Measurements from ENCODE around the gene EPHB6.

Gene EPHB6

DNA sequence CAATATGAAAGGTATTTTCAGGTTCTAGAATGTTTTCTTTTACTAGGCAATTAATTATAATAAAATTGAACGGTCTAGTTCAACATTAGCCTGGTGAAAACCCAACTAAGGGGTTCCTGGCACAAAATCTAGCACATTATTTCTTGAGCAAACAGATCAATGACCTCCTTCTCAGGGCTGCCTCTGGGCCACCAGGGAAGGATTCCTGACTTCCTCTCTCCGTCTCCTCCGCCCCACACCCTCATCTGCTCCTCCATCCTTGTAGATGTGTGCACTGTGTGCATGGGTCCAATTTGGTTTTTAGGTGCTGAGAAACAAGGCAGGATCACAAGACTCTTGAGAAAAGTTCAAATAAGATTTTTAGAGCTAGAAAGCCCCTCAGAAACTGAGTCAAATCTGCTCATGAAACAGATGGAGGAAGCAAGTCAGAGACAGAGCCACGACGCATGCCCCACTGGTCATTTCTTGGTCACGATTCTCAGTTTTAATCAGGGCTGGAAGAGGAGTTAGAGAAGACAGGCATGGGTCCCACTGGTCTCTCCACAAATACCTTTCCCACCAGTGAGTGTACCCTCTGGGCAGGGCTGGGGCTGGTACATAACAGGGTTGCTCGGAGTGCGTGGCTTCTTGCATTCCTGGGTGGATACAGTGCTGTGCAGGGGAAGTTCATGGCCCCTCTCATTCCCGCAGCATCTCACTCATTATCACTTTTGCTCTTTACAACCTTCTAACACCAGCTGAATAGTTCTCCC, 26.9 kb downstream of the EPHB6 start:
- no peak for DNase-seq

DNA sequence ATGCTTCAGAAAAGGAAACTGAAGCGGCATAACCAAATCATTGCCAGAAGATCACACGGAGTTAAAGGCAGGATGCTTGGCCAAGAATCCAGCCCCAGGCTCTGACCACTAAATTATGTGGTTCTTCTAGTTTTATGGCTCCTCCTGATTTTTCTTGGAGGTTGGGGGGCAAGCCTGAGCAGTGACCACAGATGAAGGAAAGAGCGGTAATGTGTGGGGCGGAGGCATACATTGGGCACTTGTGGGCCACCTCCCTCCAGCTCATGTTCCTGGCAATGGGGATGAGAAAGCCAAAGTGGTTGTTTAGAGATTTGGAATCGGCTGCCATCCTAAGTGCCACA, 27.4 kb downstream of the EPHB6 start:
- DNase-seq = peak; percentile 52

DNA sequence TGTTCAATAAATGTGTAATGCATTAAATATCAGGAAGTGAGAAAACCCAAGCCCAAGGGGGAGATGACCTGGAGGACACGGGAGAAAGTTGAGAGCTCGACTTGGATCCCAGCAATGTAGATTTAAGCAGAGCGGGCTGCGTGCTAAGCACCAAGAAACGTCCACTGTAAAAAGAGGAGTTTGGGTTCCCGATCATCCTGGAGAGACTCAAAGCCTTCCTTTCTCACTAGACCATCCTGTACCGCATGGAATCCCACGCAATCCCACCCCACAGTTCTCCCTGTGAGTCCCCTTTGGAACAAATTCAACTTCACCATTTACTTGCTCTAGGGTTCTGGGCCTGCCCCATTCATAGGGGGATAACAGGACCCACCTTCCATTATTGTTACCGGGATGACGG, 28.3 kb downstream of the EPHB6 start:
- DNase-seq = no peak

DNA sequence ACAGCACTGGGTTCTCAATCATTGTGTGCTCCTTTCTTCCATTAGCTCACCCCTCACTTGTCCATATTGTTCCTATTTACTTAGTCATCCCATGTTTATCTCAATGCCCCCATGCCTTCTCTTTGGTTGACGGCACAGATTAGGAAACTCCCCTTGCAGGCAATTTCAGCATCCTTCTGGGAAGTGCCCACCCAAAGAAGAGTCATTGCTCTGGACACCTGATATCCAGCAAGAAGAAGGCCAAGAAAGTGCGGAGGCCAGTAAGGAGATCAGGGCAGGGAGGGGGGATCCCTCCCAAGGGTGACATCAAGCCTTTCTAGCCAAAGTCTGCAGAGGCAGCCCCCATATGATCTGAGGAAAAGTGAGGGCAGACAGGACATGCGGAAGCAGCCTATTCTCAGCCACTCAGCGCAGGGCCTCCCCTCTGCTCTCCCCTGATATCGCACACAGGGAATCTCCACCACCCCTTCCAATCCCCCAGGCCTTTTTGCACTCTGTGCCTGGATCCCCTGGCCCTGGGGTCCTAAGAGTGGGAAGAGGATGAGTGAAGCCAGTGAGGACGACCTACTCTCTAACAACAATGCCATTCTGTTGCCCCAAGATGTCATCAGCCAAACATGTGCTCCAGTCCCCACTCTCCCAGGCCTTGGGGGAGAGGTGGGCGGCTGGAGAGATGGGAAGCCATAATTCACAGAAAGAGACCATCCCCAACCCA, 28.9 kb downstream of the EPHB6 start:
- no peak for DNase-seq

DNA sequence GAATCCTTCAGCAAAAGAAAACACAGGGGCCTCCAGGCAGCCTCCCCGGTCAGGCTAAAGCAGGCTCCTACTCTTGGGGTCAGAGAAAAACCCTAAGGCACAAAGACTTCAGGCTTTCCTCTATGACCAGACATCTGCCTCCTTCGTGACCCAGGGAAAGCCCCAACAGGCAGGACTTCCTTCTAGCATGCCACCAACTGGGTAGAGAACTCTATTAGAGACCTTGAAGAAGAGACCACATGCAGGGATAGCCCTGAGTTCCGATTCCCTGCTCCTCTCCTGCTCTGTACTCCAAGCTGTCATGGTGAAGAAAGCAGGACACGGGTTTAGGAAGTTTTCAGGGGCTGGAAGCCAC, 29.4 kb downstream of the EPHB6 start:
- DNase-seq = no peak

DNA sequence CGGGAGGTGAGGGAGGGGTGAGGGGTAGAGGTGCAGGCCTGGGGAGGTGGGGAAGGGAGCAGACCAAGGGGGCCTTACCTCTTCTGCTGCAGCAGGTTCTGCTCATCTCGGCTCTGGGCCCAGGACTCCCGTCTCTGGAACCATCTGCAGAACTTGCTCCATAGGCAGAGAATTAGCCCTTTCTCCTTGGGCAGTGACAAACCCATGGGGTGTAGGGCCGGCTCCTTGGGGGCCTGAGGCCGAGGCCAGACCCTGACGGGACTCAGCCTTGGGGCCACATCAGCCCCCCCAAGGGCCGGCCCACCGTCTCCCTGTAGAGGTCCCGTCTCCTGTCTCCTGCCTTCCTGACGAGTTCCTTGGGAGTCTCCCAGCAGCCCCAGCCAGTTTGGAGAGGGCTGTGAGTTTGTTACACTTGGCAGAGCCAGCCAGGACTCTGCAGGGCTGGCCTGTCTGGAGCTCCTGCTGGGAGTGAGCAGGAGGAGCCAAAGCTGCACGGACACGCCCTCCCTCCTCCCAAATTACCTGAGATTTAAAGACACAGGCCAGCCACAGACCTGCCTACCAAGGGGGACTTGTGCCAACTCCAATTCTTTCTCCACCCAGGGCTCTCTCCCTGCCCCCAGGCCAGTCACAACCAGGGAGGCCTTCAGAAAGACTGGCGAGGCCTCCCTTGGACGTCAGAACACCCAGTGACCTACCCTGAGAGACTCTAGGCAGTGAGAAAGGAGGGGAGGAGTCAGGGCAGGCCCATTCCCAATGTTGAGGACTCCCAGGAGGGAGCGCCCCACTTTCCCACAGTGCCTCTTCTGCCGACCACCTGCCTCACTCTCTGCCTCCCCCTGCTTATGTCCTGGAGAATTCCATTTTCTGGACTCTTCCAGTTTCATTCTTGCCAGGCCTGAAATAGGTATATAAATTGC, 30.7 kb downstream of the EPHB6 start, which contains the start of gene TRPV6:
TSS of gene TRPV6 (minus strand) at position 435 of the 920 bp plus-strand sequence.
- DNase-seq = no peak

DNA sequence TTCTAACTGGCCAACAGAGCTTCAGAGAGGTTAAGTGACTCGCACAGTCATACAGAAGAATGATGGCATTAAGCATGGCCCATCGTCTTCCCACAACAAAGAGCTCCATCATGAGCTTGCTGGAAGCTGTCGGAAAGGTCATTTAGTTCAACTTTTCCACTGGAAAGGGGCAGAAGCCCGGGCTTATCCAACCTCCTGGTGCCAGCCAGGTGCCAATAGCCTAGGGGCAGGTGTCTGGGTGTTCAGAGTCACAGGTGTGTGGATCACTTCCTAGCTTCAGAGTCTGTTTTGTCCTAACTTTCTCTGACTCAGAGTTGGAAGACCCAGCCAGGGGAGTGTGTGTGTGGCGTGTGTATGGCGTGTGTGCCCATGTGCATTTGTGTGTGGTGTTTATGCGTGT, 32.0 kb downstream of the EPHB6 start:
- no peak for DNase-seq

- no peak for DNase-seq
These were observed 32.6 kb downstream of the EPHB6 start for GRCh38 chr7:142887282-142888015.

- DNase-seq = no peak
These were observed 34.9 kb downstream of the EPHB6 start for GRCh38 chr7:142889816-142890215.

DNA sequence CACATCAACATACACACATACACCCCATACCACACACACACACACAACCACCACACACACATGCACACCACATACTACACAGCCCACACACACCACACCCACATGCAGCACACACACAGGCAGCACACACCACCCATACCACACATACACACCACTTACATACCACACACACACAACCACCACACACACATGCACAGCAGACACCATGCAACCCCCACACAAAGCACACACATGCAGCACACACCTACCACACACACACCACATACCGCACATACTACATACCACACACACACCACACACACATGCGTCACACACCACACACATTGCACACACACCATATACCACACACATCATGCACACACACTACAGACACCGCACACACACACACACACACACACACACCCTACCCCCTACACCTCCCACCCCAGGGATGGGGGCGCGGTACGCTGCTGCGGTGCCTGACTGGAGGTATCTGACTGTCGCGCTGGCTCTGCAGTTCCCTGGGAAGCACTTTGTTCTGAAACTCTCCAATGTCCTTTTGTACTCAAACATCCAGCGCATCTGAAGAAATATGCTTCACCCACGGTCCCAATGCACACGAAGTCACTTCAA, 36.1 kb downstream of the EPHB6 start:
- DNase-seq = no peak

- DNase-seq = no peak
These were observed 36.7 kb downstream of the EPHB6 start for GRCh38 chr7:142891490-142892082.

DNA sequence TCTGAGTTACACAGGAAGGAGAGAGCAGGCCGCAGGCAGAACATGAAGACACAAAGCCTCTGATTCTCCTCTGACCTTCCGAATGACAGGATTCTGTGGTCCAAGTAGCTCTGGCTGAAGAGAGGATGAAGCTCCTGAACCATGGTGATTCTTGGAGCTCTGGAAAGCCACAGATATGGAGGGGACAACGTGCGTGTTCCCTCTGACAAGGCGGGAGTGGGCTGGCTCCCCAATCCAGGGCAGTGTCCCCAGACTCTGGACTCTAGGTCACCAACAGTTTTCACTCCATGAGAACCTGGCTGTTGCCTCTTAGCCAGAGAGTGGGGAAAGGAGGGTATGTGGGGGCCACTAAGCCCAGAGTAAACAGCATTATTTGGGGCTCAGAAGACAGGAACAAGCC, 38.1 kb downstream of the EPHB6 start:
- no peak for DNase-seq

DNA sequence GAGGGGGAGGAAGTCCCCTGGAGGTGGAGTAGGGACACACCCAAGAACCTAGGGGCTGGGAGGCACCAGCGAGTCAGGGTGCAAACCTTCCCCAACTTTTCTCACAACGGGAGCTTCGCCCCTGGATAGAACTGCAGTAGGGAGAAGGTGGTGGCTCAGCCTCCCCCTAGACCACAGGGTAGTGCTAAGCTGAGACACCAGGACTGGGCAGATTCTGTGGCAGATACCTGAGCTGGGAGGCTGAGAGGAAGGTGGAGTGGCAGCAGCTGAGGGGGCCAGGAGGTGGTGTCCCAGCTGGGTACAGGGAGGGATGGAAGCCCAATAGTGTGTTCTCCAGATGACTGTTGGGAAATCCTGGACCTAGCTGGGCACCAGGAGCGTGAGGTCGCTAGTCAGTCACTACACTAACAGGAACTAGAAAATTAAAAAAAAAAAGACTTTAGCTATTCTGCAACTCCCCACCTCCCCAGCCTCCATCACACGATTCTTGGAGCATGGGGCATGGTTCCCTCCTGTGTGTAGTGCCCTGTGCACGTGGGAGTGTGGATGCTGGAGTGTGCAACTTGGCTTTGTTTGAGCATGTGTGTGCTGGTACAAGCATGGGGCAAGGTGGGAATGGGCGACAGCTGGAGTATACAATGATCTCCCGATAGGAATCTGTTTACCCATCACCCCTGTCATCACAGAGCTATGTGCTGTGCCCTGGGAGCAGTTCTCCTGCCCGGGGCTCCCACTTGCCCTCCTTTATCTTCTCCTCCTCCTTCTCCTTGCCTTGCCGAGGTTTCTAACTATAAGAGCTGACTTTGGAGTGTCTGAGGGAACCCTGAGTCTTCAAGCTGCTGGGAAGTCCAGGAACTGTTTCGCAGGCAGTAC, 39.5 kb downstream of the EPHB6 start:
- DNase-seq = no peak

DNA sequence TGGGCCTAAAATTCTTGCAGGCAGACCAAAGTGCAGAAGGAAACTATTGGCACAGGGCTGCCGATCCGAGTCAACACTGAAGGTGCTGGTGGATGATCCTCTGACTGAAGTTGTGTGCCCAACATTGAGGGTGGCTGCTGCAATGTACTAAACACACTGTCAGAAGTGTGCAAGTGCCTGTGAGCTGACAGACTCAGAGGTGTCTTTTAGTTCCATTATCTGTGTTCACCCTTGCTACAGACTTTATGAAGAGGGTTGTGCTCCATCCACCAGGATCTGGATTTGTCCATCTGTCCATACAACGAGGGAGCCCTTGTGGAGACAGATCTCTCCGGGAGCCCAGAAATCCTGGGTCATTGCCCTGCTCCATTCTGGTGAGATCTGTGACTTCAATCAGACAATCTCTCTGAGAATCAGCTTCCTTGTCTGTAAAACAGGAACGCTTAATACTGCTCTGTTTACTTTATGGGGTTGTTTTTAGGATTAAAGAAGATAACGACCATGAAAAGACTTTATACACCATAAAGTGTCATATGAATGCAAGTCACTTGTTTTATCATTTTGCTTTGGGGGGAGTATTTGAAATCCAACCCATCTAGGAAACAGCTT, 40.2 kb downstream of the EPHB6 start:
- DNase-seq = no peak

GRCh38 chr7:142896151-142896550, 41.3 kb downstream of the EPHB6 start:
- DNase-seq = no peak

DNA sequence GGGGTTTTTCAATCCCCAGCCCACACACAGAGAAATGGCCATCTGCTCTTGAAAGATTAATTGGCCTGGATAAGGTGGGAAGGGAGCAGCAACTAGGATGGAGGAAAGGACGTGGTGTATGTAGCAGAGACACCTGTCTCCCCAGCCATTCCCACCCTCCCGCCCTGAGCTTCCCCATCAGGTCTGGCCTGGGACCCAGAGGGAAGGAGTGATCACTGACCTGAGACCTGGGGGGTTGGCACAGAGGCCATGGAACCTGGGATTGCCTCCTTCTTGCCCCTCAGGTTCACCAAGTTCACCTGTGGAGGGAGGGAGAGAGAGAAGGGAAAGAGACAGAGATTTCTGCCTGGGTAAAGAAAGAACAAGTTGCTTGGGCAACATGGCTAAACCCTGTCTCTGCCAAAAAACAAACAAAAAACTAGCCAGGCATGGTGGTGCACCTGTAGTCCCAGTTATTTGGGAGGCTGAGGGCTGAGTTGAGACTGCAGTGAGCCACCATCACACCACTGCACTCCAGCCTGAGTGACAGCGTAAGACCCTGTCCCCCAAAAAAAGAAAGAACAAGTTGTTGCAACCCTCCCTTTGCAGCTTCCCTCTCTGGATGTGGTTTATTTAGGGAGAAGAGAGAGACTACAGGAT, 42.0 kb downstream of the EPHB6 start:
- no peak for DNase-seq

DNA sequence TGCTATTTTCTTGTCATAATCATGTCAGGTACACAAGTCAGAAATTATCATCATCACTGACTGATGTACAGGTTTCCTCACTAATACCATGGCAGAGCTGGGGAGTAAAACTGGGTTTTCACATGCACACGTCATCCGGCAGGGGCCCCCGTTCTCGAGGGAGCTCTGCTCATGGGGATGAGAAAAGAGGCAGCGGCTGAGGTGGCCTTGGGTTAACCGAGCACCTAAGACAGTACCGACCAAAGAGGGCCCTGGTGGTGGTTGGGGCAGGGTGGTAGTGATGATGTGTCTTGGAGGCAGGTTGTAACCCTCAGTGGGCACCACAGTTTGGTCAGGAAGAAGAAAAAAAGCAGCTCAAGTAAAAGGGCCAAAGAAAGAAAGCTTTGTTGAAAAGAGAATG, 42.8 kb downstream of the EPHB6 start:
- no peak for DNase-seq

DNA sequence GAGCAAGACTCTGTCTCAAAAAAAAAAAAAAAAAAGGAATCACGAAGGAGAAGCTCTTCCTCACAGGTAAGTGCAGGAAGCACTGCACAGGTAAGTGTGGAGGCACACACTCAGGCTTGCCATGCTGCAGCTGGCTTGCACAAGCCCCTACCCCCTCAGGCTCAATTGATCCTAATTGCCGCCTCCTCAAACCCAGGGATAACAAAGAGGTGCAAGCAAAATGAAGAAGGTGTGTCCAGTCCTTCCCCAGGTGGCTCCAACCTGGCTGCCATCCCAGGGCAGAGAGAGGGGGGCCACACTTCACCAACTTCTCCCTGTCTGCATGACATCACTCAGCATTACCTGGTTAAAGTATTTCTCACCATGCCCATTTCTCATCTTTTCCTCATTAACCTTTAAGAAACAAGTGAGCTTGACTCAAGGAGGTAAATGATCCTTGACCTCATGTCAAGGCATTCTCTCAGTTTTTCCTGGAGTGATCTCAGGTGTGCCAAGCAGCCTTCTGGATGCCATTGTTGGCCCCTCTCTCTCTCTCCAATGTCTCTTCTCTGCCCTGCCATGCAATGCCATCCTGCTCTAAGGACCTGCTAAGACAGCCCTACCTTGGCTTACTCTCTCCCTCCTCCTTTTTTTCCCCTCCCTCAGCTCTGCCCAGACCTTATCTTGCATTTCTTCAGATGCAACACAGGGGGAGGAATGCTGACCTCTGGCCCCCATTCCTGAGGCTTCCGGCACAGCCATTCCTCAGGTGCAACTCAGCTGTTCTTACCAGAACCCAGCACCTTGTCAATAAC, 43.7 kb downstream of the EPHB6 start:
- no peak for DNase-seq

DNA sequence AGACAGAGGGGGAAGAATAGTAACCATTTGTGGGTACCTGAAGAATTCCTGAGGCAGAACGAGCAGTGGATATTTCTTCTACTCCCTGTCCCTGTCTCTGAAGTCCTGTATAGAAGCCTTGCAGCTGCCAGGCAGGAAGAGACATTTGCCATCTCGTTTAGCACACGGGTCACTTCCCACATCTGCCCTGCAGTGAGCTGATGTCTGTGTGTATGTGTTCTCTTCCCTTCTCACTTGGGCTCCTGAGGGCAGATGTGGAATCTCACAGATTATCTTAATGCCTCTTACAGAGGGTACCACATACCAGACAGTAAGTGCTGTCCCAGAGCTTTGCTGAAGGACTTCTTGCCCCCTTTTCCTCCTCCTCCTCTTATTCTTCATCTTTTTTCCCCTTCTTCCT, 44.8 kb downstream of the EPHB6 start:
- DNase-seq = no peak
